ELF-1 (cell line): Measurements from ENCODE around the gene PSMB10.

Experiments used
- DNase-seq: peaks from one replicate; pipeline ENCODE4 v3.0.0-alpha.2; 2016; ENCODE audit warnings: low read depth, low spot score

The PSMB10 gene

DNA sequence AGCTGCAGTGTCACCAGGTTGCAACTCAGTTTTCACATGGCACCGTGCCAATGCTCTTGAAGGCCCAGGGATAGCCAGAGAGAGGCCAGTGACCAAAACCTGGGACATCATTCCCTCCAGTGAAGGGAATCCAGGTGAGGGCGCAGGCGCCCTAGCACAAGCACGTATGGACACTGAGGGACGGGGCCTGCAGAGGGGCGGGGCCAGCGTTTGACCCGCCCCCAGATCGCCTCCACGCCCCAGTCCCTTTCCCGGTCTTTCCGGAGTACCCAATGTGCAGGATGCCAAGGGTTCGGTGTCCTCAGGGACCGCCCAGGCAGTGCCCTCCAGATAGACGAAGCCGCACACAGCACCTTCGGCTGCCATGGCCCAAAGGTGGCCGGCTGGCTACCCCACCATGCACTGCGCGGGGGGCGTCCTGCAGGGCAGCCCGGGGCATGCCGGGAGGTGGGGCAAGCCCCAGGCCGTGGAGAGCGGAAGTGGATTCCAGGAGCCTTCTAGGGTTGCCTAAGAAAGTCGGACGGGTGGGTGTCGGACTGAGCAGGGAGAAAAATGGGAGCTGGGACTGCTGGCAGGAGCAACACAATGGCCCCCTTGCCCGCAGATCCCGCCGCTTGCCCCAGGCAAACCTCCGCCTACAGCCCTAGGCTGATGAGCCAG is 27.1 kb upstream of the PSMB10 start:
- DNase-seq, result peak; percentile 78

DNA sequence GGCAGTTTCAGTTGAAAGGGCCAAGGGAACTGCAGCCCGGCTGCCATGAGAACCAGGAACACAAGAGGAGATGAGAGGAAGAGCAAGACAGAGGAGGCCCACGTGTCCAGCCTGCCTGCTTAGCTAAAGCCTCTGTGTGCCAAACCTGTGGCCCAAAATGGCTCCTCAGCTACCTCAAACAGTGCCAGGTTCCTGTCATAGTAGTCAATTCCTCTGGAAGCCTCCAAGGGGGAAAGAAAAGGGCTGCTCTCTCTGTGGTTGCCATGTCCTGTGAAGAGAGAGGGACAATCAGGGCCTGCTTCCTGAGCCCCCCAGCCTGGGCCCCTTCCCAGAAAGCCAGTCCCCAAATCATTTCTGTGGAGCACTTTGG is 26.6 kb upstream of the PSMB10 start:
- no peak for DNase-seq

DNA sequence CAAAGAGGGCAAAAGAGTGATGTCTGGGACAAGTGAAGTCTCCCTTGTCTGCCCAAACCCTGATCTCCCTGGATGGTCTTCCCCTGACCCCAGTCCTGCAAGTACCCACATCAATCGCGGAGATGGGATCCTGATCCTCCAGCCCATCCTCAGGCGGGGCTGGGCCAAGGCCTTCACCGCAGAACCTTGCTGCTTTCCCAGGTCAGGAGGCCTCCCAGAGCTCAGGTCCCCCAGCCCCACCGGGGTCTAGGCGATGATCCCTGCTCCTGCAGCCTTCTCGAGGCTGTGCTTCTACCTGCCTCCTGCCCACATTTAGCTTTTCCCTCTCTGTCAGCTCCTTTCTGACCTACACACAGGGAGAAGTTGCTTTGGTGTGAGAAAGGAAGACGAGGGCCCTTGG is 25.5 kb upstream of the PSMB10 start:
- DNase-seq, result no peak

DNA sequence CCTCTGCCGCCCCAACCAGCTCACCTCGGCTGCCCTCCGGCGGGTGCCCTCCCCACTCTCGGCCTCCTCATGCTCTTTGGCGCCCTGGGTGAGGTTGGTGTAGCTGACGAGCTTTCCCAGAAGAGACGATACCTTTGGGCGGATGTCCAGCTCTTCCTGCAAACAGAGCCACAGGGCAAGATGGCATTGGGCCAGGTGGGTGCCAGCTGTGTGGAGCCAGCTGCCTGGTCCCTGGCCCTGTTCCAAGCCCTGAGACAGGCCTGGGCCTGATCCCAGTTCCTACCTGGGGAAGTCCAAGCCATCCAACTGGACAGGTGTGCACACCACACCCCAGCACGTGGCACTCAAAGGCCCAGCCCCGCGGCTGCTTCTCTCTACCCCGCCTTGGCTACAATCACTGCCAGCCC is 24.9 kb upstream of the PSMB10 start:
- no peak for DNase-seq

- DNase-seq, result no peak
Observed at GRCh38 chr16:67959536-67960329, 23.1 kb upstream of the PSMB10 start.

- DNase-seq, result no peak
Observed at GRCh38 chr16:67957622-67958021, 21.0 kb upstream of the PSMB10 start.

DNA sequence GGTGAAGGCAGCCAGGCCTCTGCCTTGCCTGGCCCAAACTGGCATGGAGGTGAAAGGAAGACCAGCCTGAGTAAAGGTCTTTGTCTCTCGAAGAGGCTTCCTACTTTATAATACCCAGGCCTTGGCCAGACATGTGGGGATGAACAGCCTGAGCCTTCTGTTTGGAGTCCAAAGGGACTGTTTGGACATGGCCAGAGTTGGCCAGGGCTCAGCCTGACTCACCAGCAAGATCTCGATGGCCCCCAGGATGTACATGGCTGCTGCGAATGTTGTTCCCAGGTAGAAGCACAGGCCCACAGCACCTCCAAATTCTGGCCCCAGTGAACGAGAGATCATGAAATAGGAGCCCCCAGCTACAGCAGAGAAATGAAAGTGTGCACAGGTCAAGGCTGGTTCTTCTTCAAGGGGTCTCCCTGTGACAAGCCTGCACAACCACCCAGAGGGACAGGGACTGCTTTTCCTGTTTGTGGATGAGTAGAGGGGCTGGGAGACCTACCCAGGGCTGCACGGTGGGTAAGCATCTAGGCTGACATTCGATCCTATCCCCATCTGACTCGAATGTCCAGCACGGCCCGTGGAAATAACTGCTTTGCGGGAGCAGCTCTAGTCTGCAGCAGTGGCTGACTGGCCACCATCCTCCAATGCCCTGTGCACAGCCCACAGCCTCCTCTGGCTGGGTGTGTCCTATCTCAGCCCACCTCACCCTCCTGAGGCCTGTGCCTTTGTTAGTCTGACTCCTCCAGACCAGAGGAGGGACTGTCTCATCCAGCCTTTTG is 18.0 kb upstream of the PSMB10 start:
- no peak for DNase-seq

DNA sequence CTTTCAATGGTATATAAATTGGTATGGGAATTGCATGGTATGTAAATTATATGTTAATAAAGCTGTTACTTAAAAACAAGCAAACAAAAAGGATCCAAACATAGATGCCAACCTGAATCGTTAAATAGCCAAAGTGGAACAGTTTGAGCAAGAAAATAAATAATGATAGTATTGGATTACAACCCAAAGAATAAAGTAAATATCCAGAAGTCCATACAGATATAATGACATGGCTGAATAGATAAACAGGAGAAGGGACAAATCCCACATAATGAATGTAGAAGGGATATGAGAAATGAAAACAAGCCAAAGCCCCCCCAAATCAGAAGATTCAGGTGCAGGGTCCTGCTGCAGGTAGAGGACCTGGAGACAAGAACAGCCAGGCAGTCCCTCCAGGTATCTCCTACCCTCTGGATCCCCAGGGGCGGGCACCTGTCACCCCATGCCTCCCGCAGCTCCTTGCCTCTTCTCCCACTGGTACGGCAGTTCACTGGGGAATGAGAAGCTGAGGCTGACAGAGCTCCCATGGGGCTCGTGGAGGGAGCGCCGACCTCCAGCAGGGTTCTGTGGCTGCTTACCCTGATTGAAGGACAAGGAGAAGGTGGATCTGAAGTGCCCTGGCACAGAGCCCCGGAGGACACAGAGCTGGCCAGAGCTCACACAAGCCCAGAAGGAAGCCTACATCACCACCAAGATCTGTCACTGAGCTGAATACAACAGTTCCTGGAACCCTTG is 17.2 kb upstream of the PSMB10 start:
- DNase-seq, result no peak

DNA sequence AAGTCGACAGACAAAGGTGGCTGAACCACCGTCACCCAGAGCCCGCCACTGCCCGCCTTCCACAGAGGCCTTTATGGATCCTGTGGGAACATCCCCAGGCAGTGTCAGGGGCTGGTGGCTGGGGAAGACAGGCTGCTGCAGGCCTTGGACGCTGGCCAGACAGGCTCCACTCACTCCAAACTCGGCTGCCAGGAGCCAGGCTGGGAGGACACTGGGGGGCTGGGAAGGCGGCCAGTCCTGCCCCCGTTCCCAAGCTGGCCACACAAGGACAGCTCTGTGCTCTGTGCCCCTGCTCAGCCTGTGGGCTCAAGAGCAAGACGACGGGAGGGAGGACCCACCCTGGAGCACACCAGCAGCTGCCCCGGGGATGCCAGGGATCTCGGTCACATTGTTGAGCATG is 14.8 kb upstream of the PSMB10 start:
- no peak for DNase-seq

- no peak for DNase-seq
Observed at GRCh38 chr16:67950335-67950843, 13.7 kb upstream of the PSMB10 start.

GRCh38 chr16:67949645-67950044 is 13.0 kb upstream of the PSMB10 start:
- no peak for DNase-seq

- no peak for DNase-seq
Observed at GRCh38 chr16:67948015-67948414, 11.4 kb upstream of the PSMB10 start.

- DNase-seq, result no peak
Observed at GRCh38 chr16:67946966-67947558, 10.4 kb upstream of the PSMB10 start.

- DNase-seq, result no peak
Observed at GRCh38 chr16:67946128-67946569, 9.5 kb upstream of the PSMB10 start.

DNA sequence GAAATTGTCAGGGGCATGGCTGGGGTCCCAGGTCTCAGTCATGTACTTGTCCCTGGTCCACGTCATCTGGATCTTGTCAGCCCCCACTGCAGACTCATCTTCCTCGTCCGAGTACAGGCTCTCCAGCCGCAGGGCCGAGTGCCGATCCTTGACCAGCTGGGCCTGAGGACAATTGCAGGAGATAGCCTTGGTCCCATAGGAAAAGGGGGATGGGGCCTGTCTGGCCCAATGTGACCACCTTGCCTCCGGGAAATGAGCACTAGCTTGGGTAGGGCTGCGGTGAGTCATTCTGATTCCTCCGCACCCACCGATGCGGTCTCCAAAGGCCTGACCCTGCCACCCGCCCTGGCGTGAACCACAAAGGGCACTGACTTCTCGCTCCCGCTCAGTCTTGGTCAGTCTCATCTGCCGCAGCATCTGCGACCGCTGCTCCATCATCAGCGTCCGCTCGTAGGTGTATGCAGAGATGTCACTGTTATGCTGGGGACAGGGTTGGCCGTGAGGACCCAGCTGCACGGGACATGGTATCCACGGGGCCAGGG is 8.8 kb upstream of the PSMB10 start:
- no peak for DNase-seq

DNA sequence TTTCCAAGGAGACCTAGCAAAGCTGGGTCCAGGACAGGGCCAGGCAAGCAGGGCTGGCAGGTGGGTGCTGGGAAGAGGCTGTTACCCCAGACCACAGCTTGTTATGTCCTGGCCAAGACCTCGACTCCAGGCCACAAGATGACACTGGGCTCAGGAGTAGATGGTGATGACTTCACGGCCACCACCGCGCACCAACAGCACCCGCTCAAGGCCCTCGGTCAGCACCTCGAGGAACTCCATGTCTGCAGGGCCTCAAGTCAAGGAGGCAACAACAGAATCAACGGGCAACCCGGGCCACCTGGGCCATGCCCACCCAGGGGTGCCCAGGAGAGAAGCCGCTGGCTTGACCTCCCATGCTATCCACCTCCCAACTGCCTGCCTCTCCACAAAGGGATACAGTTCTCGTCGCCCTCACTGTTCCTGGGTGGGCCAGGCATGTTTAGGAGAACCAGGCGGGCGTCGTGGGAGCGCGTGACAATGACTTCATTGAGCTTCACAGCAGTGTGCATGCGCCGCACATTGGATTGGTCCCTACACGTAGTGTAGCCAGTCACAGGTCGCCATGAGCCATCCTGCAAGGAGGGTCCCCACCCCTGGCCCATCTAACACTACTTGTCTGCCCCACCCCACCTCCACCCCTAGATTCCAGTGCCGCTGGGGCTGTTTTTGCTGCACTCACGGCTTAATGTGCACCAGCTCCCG is 8.2 kb upstream of the PSMB10 start:
- no peak for DNase-seq

GRCh38 chr16:67943619-67944504 is 7.2 kb upstream of the PSMB10 start, which contains the start of gene LCAT:
LCAT (minus strand) TSS chr16:67944120; CDS start chr16:67944101, 19 bp downstream.
- no peak for DNase-seq

DNA sequence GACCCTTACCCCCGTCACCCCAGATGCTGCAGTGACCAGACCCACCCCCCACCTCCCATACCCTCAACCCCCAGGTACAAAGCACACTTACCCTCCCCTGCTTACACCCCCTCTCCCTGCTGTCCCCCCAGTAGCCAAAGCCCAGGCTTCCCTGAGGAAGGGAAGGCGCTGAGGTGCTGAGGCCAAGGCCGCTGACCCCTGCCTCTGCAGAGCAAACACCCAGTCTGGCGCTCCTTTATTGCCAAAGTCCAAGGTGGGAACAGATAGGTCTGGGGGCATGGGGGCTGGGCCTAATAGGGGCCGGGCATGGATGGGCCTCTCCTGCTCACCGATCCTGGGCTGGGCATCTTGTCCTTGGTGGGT is 6.6 kb upstream of the PSMB10 start:
- DNase-seq, result no peak
